Lung (tissue), 12 donors: Measurements from ENCODE around the gene ALG3. TPM values are rescaled to one million over a fixed set of nuclear protein-coding genes. Genes with fewer than 3 reads are reported as not detected.

Experiments used
- ATAC-seq: fragments of 200-7000 bp; cut with Tn5 transposase; one replicate; pipeline ENCODE4 v1.9.1; 2020; ENCODE audit warnings: moderate number of reproducible peaks; ENCODE audit not compliant: insufficient read depth, low FRiP score
- DNase-seq, 3 donors: peaks; one replicate each; pipeline ENCODE4 v3.0.0-alpha.2; 2013 to 2017
- H3K27ac ChIP-seq, 2 donors: one replicate each; pipeline ENCODE4 v1.5.1; 2013; ENCODE audit warnings: mild to moderate bottlenecking in 2 of 2, moderate library complexity in 2 of 2, control low read depth in 1 of 2, inconsistent platforms in 1 of 2, low read depth in 1 of 2, low read length in 1 of 2
- H3K27me3 ChIP-seq, 3 donors: one replicate each; pipeline ENCODE4 v1.5.1; 2013; ENCODE audit warnings: low read length in 2 of 3; ENCODE audit not compliant: control insufficient read depth in 3 of 3, insufficient read depth in 3 of 3
- H3K36me3 ChIP-seq, 4 donors: one replicate each; pipeline ENCODE4 v1.5.1; 2013; ENCODE audit warnings: low read length in 4 of 4, mild to moderate bottlenecking in 1 of 4, moderate library complexity in 1 of 4; ENCODE audit not compliant: control insufficient read depth in 4 of 4, insufficient read depth in 4 of 4
- H3K4me1 ChIP-seq, 5 donors: one replicate each; pipeline ENCODE4 v1.5.1; 2013; ENCODE audit warnings: low read length in 5 of 5, mild to moderate bottlenecking in 2 of 5, moderate library complexity in 1 of 5; ENCODE audit not compliant: control insufficient read depth in 5 of 5, insufficient read depth in 5 of 5
- H3K4me3 ChIP-seq: one replicate; pipeline ENCODE4 v1.5.1; 2013; ENCODE audit warnings: mild to moderate bottlenecking, control low read depth, moderate library complexity
- H3K9ac ChIP-seq, 2 donors: one replicate each; pipeline ENCODE4 v1.5.1; 2013; ENCODE audit warnings: low read length in 2 of 2, control low read depth in 1 of 2; ENCODE audit not compliant: insufficient read depth in 1 of 2
- H3K9me3 ChIP-seq, 4 donors: one replicate each; pipeline ENCODE4 v1.5.1; 2013; ENCODE audit warnings: low read length in 3 of 4, mild to moderate bottlenecking in 1 of 4, moderate library complexity in 1 of 4; ENCODE audit not compliant: control insufficient read depth in 4 of 4, insufficient read depth in 3 of 4
- WGBS, 2 donors: extraction: QIAGEN DNeasy Blood & Tissue Kit; methylation state at CpG; one replicate each; pipeline ENCODE4 v1.1.7; 2013; 5-methylcytosine and 5-hydroxymethylcytosine counted together
- polyA plus RNA-seq, 2 donors: library from polyadenylated mRNA; stranded (reverse); fragments of 200-250 nt; gene quantifications; one replicate each; pipeline ENCODE4 v1.2.1, GENCODE V29; 2013
- total RNA-seq, 2 donors: library from RNA; depleted of rRNA in 1 of 2; stranded (reverse); fragments of >200 nt in 1 of 2; gene quantifications; one replicate each; pipeline ENCODE4 v1.2.1, GENCODE V29; 2014 to 2021
- TF ChIP-seq, protein P1 (sequence below): IDR thresholded peaks from 2 replicates; pipeline ENCODE4 v1.5.1; 2012; ENCODE audit warnings: mild to moderate bottlenecking; ENCODE audit errors: control extremely low read depth, extremely low read depth
- donor health status: control.
- donor health status: control.
- donor health status: Bipolar disorder and iron deficiency.
- donor health status: healthy.
- donor health status: DM: yes; HTN: yes; CAD: no.

Gene ALG3
- total and polyA plus RNA-seq, 4 donors: 24.7 to 68.0 (median 43.5) TPM

DNA sequence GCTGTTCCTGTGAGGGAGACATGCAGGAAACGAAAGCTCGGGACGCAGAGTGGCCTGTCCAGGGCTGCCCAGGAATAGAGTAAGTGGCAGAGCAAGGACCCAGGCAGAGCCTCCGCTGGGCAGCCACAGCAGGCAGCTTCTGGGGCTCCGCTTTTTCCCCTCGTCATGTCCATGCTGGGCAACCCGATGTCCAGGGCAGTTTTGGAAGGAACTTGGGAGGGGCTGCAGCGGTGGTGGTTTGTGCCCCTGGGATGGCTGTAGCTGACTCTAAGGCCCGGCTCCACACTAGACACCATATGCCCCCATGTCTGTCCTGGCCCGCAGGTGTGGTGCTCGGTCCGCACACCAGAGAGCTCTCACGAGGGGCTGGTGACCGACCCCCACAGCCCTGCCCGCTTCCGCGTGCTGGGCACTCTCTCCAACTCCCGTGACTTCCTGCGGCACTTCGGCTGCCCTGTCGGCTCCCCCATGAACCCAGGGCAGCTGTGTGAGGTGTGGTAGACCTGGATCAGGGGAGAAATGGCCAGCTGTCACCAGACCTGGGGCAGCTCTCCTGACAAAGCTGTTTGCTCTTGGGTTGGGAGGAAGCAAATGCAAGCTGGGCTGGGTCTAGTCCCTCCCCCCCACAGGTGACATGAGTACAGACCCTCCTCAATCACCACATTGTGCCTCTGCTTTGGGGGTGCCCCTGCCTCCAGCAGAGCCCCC lies 43.1 kb upstream of the ALG3 start:
- no peaks in the 10 kb centered on the region for H3K36me3 ChIP-seq
- H3K9me3 ChIP-seq: no peaks in the 10 kb centered on the region
- 93 to 94% methylated on average over 21 of the region's 21 CpGs for WGBS, 2 donors
- H3K27ac ChIP-seq: no peak overlapping the region
- no peak overlapping the region for H3K4me3 ChIP-seq
- H3K9ac ChIP-seq: no peak overlapping the region
- peaks cover 0 to 4% (median 0%) of the 10 kb centered on the region in 3 donors for H3K27me3 ChIP-seq
- DNase-seq (no peak), ATAC-seq (no peak)
- no peaks in the 10 kb centered on the region for H3K4me1 ChIP-seq
- TF ChIP-seq, protein P1, sequence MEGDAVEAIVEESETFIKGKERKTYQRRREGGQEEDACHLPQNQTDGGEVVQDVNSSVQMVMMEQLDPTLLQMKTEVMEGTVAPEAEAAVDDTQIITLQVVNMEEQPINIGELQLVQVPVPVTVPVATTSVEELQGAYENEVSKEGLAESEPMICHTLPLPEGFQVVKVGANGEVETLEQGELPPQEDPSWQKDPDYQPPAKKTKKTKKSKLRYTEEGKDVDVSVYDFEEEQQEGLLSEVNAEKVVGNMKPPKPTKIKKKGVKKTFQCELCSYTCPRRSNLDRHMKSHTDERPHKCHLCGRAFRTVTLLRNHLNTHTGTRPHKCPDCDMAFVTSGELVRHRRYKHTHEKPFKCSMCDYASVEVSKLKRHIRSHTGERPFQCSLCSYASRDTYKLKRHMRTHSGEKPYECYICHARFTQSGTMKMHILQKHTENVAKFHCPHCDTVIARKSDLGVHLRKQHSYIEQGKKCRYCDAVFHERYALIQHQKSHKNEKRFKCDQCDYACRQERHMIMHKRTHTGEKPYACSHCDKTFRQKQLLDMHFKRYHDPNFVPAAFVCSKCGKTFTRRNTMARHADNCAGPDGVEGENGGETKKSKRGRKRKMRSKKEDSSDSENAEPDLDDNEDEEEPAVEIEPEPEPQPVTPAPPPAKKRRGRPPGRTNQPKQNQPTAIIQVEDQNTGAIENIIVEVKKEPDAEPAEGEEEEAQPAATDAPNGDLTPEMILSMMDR: no peak

- WGBS, 2 donors: 90 to 91% methylated on average over 22 of the region's 22 CpGs
- H3K27me3 ChIP-seq: peaks cover 0 to 4% (median 0%) of the 10 kb centered on the region in 3 donors
- TF ChIP-seq, protein P1: no peak
- H3K4me1 ChIP-seq: no peaks in the 10 kb centered on the region
- no peak for ATAC-seq
- no peak overlapping the region for H3K4me3 ChIP-seq
- H3K9ac ChIP-seq: no peak overlapping the region
- no peak for DNase-seq
- no peak overlapping the region for H3K27ac ChIP-seq
- no peaks in the 10 kb centered on the region for H3K36me3 ChIP-seq
- no peaks in the 10 kb centered on the region for H3K9me3 ChIP-seq
Measured at GRCh38 chr3:184291044-184291737, 42.4 kb upstream of the ALG3 start.

DNA sequence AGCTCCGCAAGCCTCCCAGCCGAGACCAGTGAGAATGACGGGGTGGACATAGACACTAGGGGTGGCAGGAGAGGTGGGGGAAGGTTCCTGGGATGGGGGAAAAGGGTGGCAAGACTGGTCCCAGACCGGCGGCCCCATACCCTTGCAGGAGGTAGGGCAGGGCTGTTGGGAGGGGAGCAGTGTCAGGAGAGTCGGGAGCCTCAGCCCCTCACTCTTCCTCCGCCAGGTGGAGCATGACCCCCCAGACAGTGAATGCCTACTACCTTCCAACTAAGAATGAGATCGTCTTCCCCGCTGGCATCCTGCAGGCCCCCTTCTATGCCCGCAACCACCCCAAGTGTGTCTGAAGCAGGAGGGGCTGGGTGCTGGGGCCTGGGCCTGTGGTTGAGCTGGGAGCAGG lies 41.6 kb upstream of the ALG3 start:
- DNase-seq: no peak
- Histone ChIP-seq H3K4me3 (no peak overlapping the region), H3K9me3 (no peaks in the 10 kb centered on the region), H3K4me1 (no peaks in the 10 kb centered on the region), H3K9ac (no peak overlapping the region), H3K27me3 (peaks cover 0 to 4% (median 0%) of the 10 kb centered on the region in 3 donors), H3K27ac (no peak overlapping the region), H3K36me3 (no peaks in the 10 kb centered on the region)
- TF ChIP-seq, protein P1: no peak
- ATAC-seq: no peak
- 87 to 94% methylated on average over 10 of the region's 10 CpGs for WGBS, 2 donors
